Stimulated activated CD4-positive, alpha-beta T cell treated with anti-CD3 and anti-CD28 coated beads, Interleukin-1b, Interleukin-23, amount 100 ng/mL, for 48 hours (primary cell): ENCODE data around the gene MINDY4B.

Source experiments
- DNase-seq: peaks from one replicate; pipeline ENCODE4 v3.0.0-alpha.2; 2020

Gene MINDY4B

DNA sequence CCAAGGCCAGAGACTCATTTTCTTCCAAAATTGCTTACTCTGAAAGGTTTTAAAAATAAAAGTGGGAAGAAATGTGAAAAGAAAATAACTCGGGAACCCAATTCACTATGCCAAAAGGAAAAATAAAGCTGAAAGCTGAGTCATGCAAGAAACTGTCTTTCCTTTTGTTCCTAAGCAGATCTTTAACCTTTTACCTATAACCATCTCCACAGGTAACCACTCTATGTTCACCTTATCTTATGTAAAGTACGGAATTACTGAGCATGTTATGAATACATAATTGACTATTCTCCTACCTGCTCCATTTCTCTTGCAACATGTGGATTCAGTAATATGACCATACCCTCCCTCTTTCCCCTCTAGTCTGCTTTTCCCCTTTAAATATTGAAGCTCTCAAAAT is 62.0 kb downstream of the MINDY4B start:
- DNase-seq, result no peak

DNA sequence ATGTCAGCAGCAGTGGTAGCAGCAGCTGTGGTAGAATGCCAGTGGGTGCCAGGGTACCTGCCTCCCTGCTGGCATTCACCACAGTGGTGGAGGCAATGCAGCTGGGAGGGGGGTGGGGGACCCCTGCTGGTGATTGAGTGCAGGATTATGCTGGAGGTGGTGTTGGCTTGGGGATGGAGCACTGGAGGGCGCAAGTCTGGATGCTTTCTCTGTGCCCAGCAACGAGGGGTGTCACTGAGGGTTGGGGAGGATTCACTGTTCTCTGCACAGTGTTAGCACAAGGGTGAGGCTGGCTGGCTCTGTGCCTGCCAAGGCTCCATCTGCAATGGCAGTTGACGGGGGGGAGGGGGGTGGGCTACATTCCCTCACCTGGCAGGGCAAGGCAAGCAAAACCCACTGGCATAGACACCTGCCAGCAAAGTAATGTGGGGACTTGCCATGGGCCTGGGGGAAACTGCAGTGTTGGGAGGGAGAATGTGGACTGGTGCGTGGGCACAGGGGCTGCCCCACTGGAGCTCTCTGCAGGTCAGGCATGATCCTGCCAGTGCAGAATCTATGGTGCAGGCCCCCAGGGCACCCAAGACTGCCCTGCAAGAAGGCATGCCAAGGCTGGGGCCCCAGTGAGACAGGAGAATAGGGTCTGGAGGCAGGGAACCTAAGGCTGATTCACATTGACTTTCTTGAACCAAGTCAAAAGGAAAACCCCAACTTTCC is 64.3 kb downstream of the MINDY4B start:
- DNase-seq, result no peak

DNA sequence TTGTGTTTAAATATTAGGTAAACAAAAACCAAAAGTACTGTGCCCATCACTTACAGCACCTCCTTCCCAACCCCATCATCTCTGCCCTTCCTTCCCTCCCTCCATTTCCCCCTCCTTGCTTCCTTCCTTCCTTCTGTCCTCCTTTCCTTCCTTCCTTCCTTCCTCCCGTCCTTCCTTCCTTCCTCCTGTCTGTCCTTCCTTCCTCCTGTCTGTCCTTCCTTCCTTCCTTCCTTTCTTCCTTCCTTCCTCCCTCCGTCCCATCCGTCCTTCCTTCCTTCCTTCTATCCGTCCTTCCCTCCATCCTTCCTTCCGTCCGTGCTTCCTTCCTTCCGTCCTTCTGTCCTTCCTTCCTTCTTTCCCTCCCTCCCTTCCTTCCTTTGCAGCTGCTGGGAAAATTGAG is 74.5 kb downstream of the MINDY4B start:
- DNase-seq, result no peak

DNA sequence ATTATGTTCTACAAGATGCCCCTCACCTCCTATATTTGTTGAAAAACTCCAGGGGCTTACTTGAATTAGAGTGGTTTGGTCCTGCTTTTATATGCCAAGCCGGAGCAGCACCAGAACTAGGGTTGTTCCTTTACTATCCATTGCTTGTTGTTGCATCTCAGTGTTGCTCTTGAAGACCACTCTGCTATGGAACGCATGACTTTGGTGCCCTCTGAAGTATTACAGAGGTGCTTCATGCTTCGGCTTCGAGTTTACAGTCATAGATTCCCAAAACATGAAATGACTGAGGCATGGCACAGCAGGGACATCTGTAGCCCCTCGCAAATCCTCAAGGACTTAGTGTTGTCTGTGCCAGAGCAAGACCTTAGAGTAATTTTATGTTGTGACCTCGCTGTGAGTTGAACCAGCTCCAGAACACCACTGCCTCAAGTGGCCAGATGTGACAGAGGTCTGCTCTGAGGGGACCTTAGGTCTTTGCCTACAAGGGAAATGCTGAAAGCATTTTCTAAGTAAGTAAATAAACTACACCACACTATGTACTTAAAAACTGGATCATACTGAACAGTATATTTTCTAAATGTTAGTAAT is 75.1 kb downstream of the MINDY4B start:
- no peak for DNase-seq

GRCh38 chr3:150829408-150829807 is 75.8 kb downstream of the MINDY4B start:
- no peak for DNase-seq

GRCh38 chr3:150828997-150829396 is 76.2 kb downstream of the MINDY4B start:
- no peak for DNase-seq

- DNase-seq, result no peak
These were observed 77.0 kb downstream of the MINDY4B start for GRCh38 chr3:150828261-150828660.

DNA sequence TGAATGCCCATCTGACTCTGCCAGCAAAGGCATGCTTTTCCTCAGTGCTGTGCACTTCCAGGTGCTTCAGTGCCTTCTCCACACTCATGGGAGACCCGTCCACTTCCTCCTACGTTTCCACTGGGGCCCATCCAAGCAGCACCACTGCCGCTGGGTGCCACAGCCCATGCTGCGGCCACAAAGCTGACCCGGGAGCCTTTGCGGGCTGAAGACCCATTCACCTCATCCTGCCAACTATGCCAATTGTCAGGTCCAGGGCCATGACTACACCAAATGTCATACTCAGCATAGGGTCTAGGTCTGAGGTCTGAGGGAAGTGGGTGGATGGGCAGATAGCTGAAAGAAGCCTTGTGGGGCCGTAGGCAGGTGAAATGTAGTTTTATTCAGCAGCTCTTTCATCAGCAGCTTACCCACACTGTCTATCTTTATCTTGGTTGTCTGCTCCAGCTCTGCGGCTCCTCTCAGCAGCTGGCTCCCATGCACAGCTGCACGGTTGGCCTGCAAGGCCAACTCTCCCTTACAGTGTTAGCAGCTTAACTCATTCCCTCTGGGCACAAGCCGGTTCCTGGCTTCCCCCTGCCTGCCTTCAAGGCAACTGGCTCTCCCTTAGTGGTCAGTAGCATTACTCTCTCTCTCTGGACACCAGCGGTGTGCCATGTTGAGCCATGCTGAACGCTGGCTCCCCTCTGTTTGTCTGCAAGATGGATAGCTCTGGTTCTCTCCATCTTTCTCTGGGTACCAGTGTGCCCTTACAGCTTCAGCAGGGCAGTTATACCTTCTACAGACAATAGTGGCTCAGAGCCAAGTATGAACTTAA is 78.6 kb downstream of the MINDY4B start:
- DNase-seq, result no peak

DNA sequence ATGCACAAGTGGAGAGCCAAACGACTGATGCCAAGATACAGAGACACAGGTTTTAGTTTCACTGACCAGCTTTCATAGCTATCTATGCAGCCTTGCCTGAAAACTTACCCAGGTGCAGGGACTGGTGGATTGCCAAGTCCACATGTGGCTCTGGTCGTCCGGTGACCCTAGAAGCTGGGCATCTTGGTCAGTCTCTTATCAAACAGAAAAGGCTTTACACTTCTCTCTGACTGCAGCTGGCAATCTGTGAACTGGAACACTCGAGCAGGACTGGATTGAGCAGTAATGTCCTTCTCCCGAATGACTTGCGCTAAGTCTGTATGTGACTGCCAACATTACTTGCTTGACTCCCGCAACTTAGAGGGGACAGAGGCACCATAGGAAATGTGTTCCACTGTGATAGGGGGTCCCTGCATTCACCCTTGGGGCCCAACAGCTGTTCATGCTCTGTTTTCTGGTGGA is 79.3 kb downstream of the MINDY4B start:
- no peak for DNase-seq

DNA sequence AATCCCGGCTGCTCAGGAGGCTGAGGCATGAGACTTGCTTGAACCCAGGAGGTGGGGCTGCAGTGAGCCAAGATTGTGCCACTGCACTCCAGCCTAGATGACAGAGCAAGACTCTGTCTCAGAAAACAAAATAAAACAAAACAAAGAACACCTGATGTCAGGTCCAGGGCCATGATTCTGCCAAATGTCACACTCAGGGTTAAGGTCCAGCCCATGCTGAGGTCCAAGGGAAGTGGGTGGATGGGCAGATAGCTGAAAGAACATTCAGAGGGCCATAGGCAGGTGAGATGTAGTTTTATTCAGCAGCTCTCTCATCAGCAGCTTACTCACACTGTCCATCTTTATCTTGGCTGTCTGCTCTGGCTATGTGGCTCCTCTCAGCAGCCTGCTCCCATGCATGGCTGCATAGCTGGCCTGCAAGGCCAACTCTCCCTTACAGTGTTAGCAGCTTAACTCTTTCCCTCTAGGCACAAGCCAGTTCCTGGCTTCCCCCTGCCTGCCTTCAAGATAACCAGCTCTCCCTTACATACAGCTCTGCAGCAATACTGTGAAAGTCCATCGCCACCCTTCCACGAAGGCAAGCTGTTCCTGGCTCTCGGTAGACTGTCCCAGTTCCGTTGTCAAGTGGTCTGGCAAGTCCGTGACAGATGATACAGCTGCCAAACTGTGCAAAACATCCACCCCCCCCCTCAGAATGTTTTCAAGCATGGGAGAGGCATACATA is 79.9 kb downstream of the MINDY4B start:
- DNase-seq, result no peak

GRCh38 chr3:150823277-150823676 is 82.0 kb downstream of the MINDY4B start:
- DNase-seq, result no peak

GRCh38 chr3:150822636-150823035 is 82.6 kb downstream of the MINDY4B start:
- DNase-seq, result no peak
